ENCODE results near the gene GRIN2A.
"Not testable (repeated sequence)": the region's sequence is repeated elsewhere in the genome, so short reads cannot be mapped to it uniquely, and the experiment has no call there.

GRIN2A gene

GRCh38 chr16:9908613-9909012 is 273.6 kb downstream of the GRIN2A start:
- Mint-ChIP-seq H3K36me3 (no peaks in the 10 kb centered on the region), H3K27me3 (no peaks in the 10 kb centered on the region), H3K4me1 (ENCODE audit: low read depth) (no peaks in the 10 kb centered on the region), H3K4me3 (no peak overlapping the region), H3K27ac (no peak overlapping the region), H3K9me3 (ENCODE audit: low read depth) (peaks cover 4% of the 10 kb centered on the region)

- H3K27me3 Mint-ChIP-seq, result no peaks in the 10 kb centered on the region
Measured at GRCh38 chr16:9907752-9908151, 274.5 kb downstream of the GRIN2A start.

DNA sequence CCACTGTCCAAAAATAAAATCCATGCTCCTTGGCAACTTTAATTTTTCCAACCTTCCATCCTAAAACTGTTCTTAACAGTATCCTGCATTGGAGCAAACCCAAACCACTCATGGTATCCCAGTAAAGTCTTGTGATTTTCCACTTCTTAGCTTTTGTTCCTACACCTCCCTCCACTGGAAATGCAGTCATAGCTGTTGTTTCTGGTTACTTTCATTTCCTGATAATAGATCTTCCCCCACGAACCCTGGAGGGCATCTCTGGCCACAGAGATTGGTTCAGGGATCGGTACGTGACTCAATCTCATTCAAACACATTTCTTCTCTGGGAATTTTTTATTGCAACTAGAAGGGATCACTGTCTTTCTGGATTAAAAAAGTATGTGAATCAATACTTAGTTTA is 276.0 kb downstream of the GRIN2A start:
- Mint-ChIP-seq H3K27me3 (no peaks in the 10 kb centered on the region), H3K4me3 (no peak overlapping the region), H3K36me3 (no peaks in the 10 kb centered on the region), H3K9me3 (ENCODE audit: low read depth) (no peaks in the 10 kb centered on the region), H3K4me1 (ENCODE audit: low read depth) (no peaks in the 10 kb centered on the region), H3K27ac (no peak overlapping the region)

More at GRCh38 chr16:9907752-9908151, 274.5 kb downstream of the GRIN2A start:
- Mint-ChIP-seq H3K4me1 (ENCODE audit: low read depth) (no peaks in the 10 kb centered on the region), H3K9me3 (ENCODE audit: low read depth) (peaks cover 4% of the 10 kb centered on the region), H3K4me3 (no peak overlapping the region), H3K36me3 (no peaks in the 10 kb centered on the region), H3K27ac (no peak overlapping the region)

- Mint-ChIP-seq H3K4me3 (no peak overlapping the region), H3K27ac (no peak overlapping the region), H3K36me3 (no peaks in the 10 kb centered on the region), H3K4me1 (ENCODE audit: low read depth) (no peaks in the 10 kb centered on the region), H3K9me3 (ENCODE audit: low read depth) (no peaks in the 10 kb centered on the region), H3K27me3 (no peaks in the 10 kb centered on the region)
Measured at GRCh38 chr16:9904526-9904925, 277.7 kb downstream of the GRIN2A start.

- Mint-ChIP-seq H3K36me3 (no peaks in the 10 kb centered on the region), H3K4me1 (ENCODE audit: low read depth) (no peaks in the 10 kb centered on the region), H3K4me3 (no peak overlapping the region), H3K27me3 (no peaks in the 10 kb centered on the region), H3K9me3 (ENCODE audit: low read depth) (peaks cover 4% of the 10 kb centered on the region), H3K27ac (no peak overlapping the region)
Measured at GRCh38 chr16:9900576-9900975, 281.7 kb downstream of the GRIN2A start.

GRCh38 chr16:9898555-9898954 is 283.7 kb downstream of the GRIN2A start:
- H3K27ac Mint-ChIP-seq, result no peak overlapping the region
- H3K9me3 Mint-ChIP-seq (ENCODE audit: low read depth), result peaks cover 4% of the 10 kb centered on the region
- no peaks in the 10 kb centered on the region for H3K36me3 Mint-ChIP-seq
- no peak overlapping the region for H3K4me3 Mint-ChIP-seq
- H3K27me3 Mint-ChIP-seq, result no peaks in the 10 kb centered on the region
- no peaks in the 10 kb centered on the region for H3K4me1 Mint-ChIP-seq (ENCODE audit: low read depth)

DNA sequence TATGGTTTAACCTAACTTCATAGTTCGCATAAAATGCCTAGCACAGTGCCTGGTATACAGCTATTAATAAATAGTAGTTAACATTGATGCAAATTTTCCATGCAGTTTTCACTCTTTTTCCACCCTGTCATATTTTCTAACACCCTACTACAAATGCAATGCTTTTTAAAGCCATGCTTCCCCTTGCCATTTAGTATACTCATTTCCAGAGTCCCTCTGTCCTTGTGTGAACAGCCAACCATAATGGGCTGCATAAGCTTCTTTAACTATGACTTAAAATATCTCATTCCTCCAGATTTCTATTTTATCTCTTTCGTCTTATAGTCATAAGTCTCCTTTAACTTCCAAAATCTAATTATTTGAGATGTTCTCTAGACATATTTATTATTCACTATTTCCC is 284.1 kb downstream of the GRIN2A start:
- no peaks in the 10 kb centered on the region for H3K27me3 Mint-ChIP-seq
- H3K4me3 Mint-ChIP-seq, result no peak overlapping the region
- H3K9me3 Mint-ChIP-seq (ENCODE audit: low read depth), result peaks cover 4% of the 10 kb centered on the region
- H3K36me3 Mint-ChIP-seq, result no peaks in the 10 kb centered on the region
- H3K4me1 Mint-ChIP-seq (ENCODE audit: low read depth), result no peaks in the 10 kb centered on the region
- no peak overlapping the region for H3K27ac Mint-ChIP-seq

GRCh38 chr16:9895817-9896216 is 286.4 kb downstream of the GRIN2A start:
- Mint-ChIP-seq H3K27ac (no peak overlapping the region), H3K36me3 (no peaks in the 10 kb centered on the region), H3K9me3 (ENCODE audit: low read depth) (peaks cover 8% of the 10 kb centered on the region), H3K4me3 (no peak overlapping the region), H3K4me1 (ENCODE audit: low read depth) (no peaks in the 10 kb centered on the region), H3K27me3 (no peaks in the 10 kb centered on the region)

- Mint-ChIP-seq H3K4me3 (no peak overlapping the region), H3K4me1 (ENCODE audit: low read depth) (no peaks in the 10 kb centered on the region), H3K9me3 (ENCODE audit: low read depth) (no peaks in the 10 kb centered on the region), H3K27me3 (peaks cover 6% of the 10 kb centered on the region), H3K27ac (no peak overlapping the region), H3K36me3 (no peaks in the 10 kb centered on the region)
Measured at GRCh38 chr16:9885876-9886275, 296.4 kb downstream of the GRIN2A start.

GRCh38 chr16:9885467-9885866 is 296.8 kb downstream of the GRIN2A start:
- Mint-ChIP-seq H3K4me1 (ENCODE audit: low read depth) (no peaks in the 10 kb centered on the region), H3K4me3 (no peak overlapping the region), H3K9me3 (ENCODE audit: low read depth) (no peaks in the 10 kb centered on the region), H3K36me3 (no peaks in the 10 kb centered on the region), H3K27ac (no peak overlapping the region), H3K27me3 (peaks cover 6% of the 10 kb centered on the region)

GRCh38 chr16:9875981-9876380 is 306.2 kb downstream of the GRIN2A start:
- not testable (repeated sequence) for H3K4me3 Mint-ChIP-seq; H3K27me3 Mint-ChIP-seq; H3K4me1 Mint-ChIP-seq (ENCODE audit: low read depth); H3K27ac Mint-ChIP-seq; H3K9me3 Mint-ChIP-seq (ENCODE audit: low read depth); H3K36me3 Mint-ChIP-seq

- Mint-ChIP-seq H3K4me3 (no peak overlapping the region), H3K27ac (no peak overlapping the region), H3K9me3 (ENCODE audit: low read depth) (no peaks in the 10 kb centered on the region), H3K4me1 (ENCODE audit: low read depth) (no peaks in the 10 kb centered on the region), H3K36me3 (no peaks in the 10 kb centered on the region), H3K27me3 (no peaks in the 10 kb centered on the region)
Measured at GRCh38 chr16:9874219-9874618, 308.0 kb downstream of the GRIN2A start.

- no peaks in the 10 kb centered on the region for H3K36me3 Mint-ChIP-seq
- H3K9me3 Mint-ChIP-seq (ENCODE audit: low read depth), result no peaks in the 10 kb centered on the region
- no peak overlapping the region for H3K27ac Mint-ChIP-seq
- H3K4me1 Mint-ChIP-seq (ENCODE audit: low read depth), result no peaks in the 10 kb centered on the region
- no peaks in the 10 kb centered on the region for H3K27me3 Mint-ChIP-seq
- H3K4me3 Mint-ChIP-seq, result no peak overlapping the region
Measured at GRCh38 chr16:9870962-9871361, 311.3 kb downstream of the GRIN2A start.

GRCh38 chr16:9869776-9870175 is 312.5 kb downstream of the GRIN2A start:
- Mint-ChIP-seq H3K27me3 (no peaks in the 10 kb centered on the region), H3K4me1 (ENCODE audit: low read depth) (no peaks in the 10 kb centered on the region), H3K4me3 (no peak overlapping the region), H3K27ac (no peak overlapping the region), H3K9me3 (ENCODE audit: low read depth) (no peaks in the 10 kb centered on the region), H3K36me3 (no peaks in the 10 kb centered on the region)

DNA sequence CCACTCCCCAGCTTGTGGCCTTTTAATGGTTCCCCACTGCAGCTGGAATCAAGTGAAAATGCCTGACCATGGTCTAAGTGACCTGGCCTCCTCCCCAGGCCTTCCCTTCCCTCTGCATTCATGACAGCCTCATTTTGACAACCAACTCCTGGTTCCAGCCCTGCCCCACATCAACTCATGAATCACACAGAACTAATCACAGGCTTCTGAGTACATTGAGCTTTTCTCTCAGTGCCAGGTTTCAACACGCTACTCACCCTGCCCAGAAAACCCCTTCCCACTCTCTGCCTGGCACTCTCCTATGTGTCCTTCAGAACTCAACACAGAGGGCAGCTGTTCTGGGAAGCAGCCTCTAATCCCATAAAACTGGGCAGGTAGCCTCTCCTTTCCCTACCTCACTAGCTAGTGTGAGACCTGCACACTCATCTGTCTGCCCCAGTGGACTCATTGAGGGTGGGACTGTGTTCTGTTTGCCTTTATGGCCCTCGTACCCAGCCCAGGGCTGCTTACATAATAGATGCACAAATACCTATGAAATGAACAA is 313.6 kb downstream of the GRIN2A start:
- no peaks in the 10 kb centered on the region for H3K27me3 Mint-ChIP-seq
- no peak overlapping the region for H3K4me3 Mint-ChIP-seq
- no peak overlapping the region for H3K27ac Mint-ChIP-seq
- H3K9me3 Mint-ChIP-seq (ENCODE audit: low read depth), result no peaks in the 10 kb centered on the region
- no peaks in the 10 kb centered on the region for H3K4me1 Mint-ChIP-seq (ENCODE audit: low read depth)
- H3K36me3 Mint-ChIP-seq, result no peaks in the 10 kb centered on the region

GRCh38 chr16:9867176-9867575 is 315.1 kb downstream of the GRIN2A start:
- Mint-ChIP-seq H3K27me3 (no peaks in the 10 kb centered on the region), H3K36me3 (no peaks in the 10 kb centered on the region)

More at GRCh38 chr16:9867176-9867575, 315.1 kb downstream of the GRIN2A start:
- H3K4me1 Mint-ChIP-seq (ENCODE audit: low read depth), result no peaks in the 10 kb centered on the region
- no peaks in the 10 kb centered on the region for H3K9me3 Mint-ChIP-seq (ENCODE audit: low read depth)
- H3K27ac Mint-ChIP-seq, result no peak overlapping the region
- no peak overlapping the region for H3K4me3 Mint-ChIP-seq

All from activated naive CD8-positive, alpha-beta T cell (primary cell).